ENCODE data around the gene NUP210L.

DNA sequence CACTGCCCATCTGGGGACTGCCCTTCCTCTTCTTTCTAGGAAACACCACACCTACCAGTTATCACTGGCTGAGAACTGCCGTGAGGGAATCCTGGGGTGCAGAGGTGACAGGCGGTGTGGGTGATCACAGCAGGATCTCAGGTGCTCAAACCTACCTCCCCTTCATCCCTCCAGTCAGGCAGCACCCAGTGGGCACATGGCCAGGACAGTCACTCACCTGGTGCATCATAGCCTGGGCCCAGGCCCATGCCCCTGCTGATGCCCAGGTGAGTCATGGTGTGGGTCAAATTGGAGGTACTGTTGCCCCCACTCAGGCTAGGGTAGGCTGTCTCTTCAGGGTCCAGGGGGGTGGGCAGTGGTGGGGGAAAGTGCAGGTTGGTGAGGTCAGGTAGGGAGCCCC, 203.1 kb downstream of the NUP210L start:
- TF ChIP-seq POLR2A (IDR thresholded peaks at IDR 0.05; ENCODE audit: borderline replicate concordance, extremely low read depth, insufficient read depth, insufficient read length): no peak
- TF ChIP-seq, protein P1, sequence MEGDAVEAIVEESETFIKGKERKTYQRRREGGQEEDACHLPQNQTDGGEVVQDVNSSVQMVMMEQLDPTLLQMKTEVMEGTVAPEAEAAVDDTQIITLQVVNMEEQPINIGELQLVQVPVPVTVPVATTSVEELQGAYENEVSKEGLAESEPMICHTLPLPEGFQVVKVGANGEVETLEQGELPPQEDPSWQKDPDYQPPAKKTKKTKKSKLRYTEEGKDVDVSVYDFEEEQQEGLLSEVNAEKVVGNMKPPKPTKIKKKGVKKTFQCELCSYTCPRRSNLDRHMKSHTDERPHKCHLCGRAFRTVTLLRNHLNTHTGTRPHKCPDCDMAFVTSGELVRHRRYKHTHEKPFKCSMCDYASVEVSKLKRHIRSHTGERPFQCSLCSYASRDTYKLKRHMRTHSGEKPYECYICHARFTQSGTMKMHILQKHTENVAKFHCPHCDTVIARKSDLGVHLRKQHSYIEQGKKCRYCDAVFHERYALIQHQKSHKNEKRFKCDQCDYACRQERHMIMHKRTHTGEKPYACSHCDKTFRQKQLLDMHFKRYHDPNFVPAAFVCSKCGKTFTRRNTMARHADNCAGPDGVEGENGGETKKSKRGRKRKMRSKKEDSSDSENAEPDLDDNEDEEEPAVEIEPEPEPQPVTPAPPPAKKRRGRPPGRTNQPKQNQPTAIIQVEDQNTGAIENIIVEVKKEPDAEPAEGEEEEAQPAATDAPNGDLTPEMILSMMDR (IDR thresholded peaks at IDR 0.05 in 2 of 3, conservative IDR thresholded peaks at IDR 0.05 in 1 of 3; ENCODE audit: borderline replicate concordance in 1 of 3, insufficient read depth in 1 of 3, low read depth in 2 of 3, low read length in 2 of 3): no peak
- no peak for TF ChIP-seq POLR2AphosphoS5 (IDR thresholded peaks at IDR 0.05; ENCODE audit: low read depth, low read length)
- no peak for TF ChIP-seq EZH2 (IDR thresholded peaks at IDR 0.05)
- no peak for TF ChIP-seq EZH2phosphoT487 (IDR thresholded peaks at IDR 0.05; ENCODE audit: borderline replicate concordance)
- no peak for TF ChIP-seq TCF7L2 (IDR thresholded peaks at IDR 0.05; ENCODE audit: borderline replicate concordance, extremely low read depth, insufficient read depth, insufficient read length)
- no peak for TF ChIP-seq ZFX (IDR thresholded peaks at IDR 0.05)
- TF ChIP-seq, protein P2, sequence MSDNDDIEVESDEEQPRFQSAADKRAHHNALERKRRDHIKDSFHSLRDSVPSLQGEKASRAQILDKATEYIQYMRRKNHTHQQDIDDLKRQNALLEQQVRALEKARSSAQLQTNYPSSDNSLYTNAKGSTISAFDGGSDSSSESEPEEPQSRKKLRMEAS (IDR thresholded peaks at IDR 0.05): no peak
- TF ChIP-seq YY1 (IDR thresholded peaks at IDR 0.05; ENCODE audit: extremely low read depth, insufficient replicate concordance, low read depth, low read length): no peak
- no peak for TF ChIP-seq EGR1 (IDR thresholded peaks at IDR 0.05; ENCODE audit: low read depth)
